C4-2B (cell line): Measurements from ENCODE around the gene PRKCE.

ENCODE experiments used
- ZFX ChIP-seq: fragments of 450-650 bp; IDR thresholded peaks from 2 replicates; pipeline ENCODE4 v1.6.1; 2017
- TF ChIP-seq, protein P1 (sequence below): fragments of 450-650 bp; conservative IDR thresholded peaks from 2 replicates; pipeline ENCODE4 v1.5.1; 2017; ENCODE audit warnings: mild to moderate bottlenecking

DNA sequence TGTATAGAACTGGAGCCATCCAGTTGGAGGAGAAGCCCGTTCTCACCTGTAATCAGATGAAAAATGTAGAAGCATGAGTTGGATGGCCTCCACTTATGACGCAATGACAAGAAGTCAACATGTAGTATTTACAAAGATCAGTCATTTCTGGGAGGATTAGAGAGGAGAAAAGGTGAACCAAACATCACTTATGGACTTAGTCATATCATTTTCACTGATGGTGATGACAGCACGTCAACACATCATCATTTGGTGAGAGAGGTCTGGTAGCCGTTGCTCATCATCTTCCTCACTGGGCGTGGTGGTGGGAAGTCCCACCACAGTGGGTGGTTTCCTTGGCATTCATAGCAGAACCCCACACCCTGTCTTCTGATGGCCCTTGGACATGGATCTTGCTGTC lies 381.5 kb downstream of the PRKCE start:
- TF ChIP-seq, protein P1, sequence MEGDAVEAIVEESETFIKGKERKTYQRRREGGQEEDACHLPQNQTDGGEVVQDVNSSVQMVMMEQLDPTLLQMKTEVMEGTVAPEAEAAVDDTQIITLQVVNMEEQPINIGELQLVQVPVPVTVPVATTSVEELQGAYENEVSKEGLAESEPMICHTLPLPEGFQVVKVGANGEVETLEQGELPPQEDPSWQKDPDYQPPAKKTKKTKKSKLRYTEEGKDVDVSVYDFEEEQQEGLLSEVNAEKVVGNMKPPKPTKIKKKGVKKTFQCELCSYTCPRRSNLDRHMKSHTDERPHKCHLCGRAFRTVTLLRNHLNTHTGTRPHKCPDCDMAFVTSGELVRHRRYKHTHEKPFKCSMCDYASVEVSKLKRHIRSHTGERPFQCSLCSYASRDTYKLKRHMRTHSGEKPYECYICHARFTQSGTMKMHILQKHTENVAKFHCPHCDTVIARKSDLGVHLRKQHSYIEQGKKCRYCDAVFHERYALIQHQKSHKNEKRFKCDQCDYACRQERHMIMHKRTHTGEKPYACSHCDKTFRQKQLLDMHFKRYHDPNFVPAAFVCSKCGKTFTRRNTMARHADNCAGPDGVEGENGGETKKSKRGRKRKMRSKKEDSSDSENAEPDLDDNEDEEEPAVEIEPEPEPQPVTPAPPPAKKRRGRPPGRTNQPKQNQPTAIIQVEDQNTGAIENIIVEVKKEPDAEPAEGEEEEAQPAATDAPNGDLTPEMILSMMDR, result no peak
- no peak for TF ChIP-seq ZFX
